HuH-7 (cell line): ENCODE data around the gene TNFRSF19.
"Not testable (repeated sequence)": the region's sequence is repeated elsewhere in the genome, so short reads cannot be mapped to it uniquely, and the experiment has no call there.

ENCODE experiments used
- DNase-seq: peaks from one replicate; pipeline ENCODE4 v3.0.0; 2011; ENCODE audit warnings: low spot score

Gene TNFRSF19

GRCh38 chr13:23570099-23570920 is at the start of gene TNFRSF19:
TNFRSF19 (plus strand) TSS chr13:23570412; CDS start chr13:23590184, 19,772 bp downstream.
- no peak for DNase-seq

- not testable (repeated sequence) for DNase-seq
Measured at GRCh38 chr13:23529926-23530325, 40.3 kb upstream of the TNFRSF19 start.

- DNase-seq = no peak
Measured at GRCh38 chr13:23531446-23531845, 38.8 kb upstream of the TNFRSF19 start.

GRCh38 chr13:23534090-23534489 is 36.1 kb upstream of the TNFRSF19 start:
- no peak for DNase-seq

- no peak for DNase-seq
Measured at GRCh38 chr13:23541221-23541824, 28.9 kb upstream of the TNFRSF19 start.

GRCh38 chr13:23544668-23545067 is 25.5 kb upstream of the TNFRSF19 start:
- no peak for DNase-seq

GRCh38 chr13:23547000-23547590 is 23.1 kb upstream of the TNFRSF19 start:
- DNase-seq = no peak

GRCh38 chr13:23549724-23550123 is 20.5 kb upstream of the TNFRSF19 start:
- DNase-seq = no peak

GRCh38 chr13:23550163-23550562 is 20.0 kb upstream of the TNFRSF19 start:
- no peak for DNase-seq

GRCh38 chr13:23551213-23552008 is 18.8 kb upstream of the TNFRSF19 start:
- DNase-seq = no peak

- DNase-seq = no peak
Measured at GRCh38 chr13:23552171-23552570, 18.0 kb upstream of the TNFRSF19 start.

- DNase-seq = no peak
Measured at GRCh38 chr13:23552661-23553060, 17.6 kb upstream of the TNFRSF19 start.

GRCh38 chr13:23554000-23554399 is 16.2 kb upstream of the TNFRSF19 start:
- DNase-seq = no peak

- DNase-seq = no peak
Measured at GRCh38 chr13:23557043-23557442, 13.2 kb upstream of the TNFRSF19 start.

GRCh38 chr13:23557733-23558132 is 12.5 kb upstream of the TNFRSF19 start:
- no peak for DNase-seq

- peak; percentile 31 for DNase-seq
Measured at GRCh38 chr13:23558675-23559536, 11.3 kb upstream of the TNFRSF19 start.

GRCh38 chr13:23560571-23561089 is 9.6 kb upstream of the TNFRSF19 start:
- no peak for DNase-seq

- DNase-seq = no peak
Measured at GRCh38 chr13:23561261-23561660, 9.0 kb upstream of the TNFRSF19 start.

- DNase-seq = no peak
Measured at GRCh38 chr13:23563085-23563845, 6.9 kb upstream of the TNFRSF19 start.

GRCh38 chr13:23567906-23568460 is 2.2 kb upstream of the TNFRSF19 start:
- DNase-seq = no peak
